ENCODE measurements around the gene ZNF367.

- TF ChIP-seq CTCF (IDR thresholded peaks at IDR 0.05) (no peak), POLR2A (IDR thresholded peaks at IDR 0.05) (no peak), POLR2AphosphoS5 (IDR thresholded peaks at IDR 0.05) (no peak)
These were observed 17.9 kb upstream of the ZNF367 start for GRCh38 chr9:96436063-96436455.

All from sigmoid colon (tissue), 4 donors.